Amygdala (tissue), 56 donors: ENCODE results near the gene HOXB2.
"Not testable (repeated sequence)": the region's sequence is repeated elsewhere in the genome, so short reads cannot be mapped to it uniquely, and the experiment has no call there.

Experiments
- DNase-seq, 56 donors: peaks; one replicate each; lab custom pipeline; 2025; lab: John Stamatoyannopoulos, UW

The HOXB2 gene

DNA sequence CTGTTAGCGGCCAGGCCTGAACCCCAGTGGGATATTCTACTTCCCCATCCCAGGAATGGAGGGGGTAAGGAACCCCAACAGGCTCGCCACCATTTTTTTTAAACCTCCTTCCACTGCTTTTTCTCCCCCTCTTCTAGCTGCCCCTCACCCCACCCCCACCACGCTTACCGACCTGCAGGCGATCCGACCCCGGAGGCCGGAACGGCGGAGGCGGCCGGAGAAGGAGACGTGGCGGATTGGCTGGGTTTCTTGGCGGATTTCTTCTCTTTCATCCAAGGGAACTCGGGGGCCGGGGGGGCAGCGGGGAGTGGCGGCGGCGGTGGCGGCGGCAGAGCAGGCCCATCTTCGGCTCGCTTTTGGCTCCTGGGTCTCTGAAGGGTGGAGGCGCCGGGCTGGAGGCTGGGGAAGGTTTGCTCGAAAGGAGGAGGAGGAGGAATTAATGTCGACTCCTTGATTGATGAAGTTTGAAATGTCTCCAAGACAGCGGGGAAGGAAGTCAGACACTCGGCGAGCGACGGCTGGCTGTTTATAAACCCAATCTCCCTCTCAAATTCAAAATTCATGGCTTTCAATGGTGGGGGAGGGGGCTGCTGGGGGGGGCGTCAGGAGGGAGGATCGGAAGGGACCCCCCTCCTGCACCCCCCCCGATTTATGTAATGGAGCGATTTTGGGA is 424 bp downstream of the HOXB2 start:
- DNase-seq: no peak

GRCh38 chr17:48543854-48544348 is 1.0 kb downstream of the HOXB2 start:
- no peak for DNase-seq

- no peak for DNase-seq
Observed at GRCh38 chr17:48543107-48543853, 1.6 kb downstream of the HOXB2 start.

DNA sequence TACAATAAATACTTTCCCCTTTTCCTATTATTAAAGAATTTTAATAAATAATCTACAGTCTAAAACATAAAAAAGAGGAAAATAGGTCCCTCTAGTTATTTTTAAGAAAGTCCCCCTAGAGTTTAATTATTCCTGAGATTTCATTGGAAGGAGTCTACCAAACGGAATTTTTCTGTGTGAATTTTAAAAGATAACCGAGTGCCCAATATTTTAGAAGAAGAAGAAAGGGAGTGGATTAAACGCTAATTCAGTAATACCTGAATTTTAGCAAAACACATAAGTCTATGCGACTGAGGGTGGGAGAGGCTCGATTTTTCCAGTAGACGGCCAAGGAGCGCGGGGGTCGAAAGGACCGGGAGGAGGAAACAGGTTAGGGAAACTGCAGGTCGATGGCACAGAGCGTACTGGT is 2.2 kb downstream of the HOXB2 start:
- no peak for DNase-seq

DNA sequence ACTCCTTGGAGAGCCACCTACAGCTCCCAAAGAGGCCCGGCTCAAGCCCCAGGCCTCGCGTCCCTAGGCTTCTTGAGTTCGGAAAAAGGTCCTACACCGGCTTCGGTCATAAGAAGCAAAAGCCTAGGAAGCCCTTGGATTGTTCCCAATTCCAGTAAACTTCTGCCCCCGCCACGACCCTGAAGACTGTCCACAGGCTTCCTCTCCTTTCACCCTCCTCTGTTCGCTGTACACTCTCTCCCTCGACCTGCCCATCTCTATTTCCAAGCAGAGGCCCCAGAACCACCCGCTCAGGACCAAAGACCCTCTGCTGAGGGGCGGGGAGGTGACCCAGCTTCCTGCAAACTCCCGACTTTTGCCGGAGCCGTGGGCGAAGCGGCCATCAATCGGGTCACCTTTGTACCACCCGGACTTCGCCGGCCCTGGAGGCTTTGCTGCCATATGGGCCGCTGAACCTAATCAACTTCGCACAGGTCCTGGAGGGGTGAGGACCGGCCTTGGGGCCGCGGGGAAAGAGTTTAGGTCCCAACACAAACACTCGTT is 2.7 kb downstream of the HOXB2 start:
- DNase-seq: no peak

GRCh38 chr17:48541577-48542113 is 3.3 kb downstream of the HOXB2 start:
- no peak for DNase-seq

GRCh38 chr17:48541036-48541576 is 3.8 kb downstream of the HOXB2 start:
- DNase-seq: no peak

GRCh38 chr17:48540213-48540612 is 4.7 kb downstream of the HOXB2 start:
- DNase-seq: no peak

DNA sequence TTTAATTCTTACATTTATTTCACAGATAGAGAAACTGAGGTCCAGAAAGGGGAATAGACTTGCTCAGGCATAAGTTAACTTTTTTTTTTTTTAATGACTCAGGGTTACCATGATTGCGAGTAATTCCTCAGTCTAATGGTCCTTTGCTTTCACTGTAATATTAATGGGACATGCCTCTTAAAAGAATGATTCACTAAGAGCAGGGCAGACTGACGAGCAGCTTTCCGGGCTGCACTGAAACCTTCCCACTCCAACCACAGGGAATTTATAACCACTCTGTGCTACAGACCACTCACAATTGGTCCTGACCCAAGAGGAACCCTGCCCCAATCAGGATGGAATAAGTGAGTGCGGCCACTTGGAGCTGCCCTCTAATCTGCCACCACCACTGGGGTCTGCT is 5.7 kb downstream of the HOXB2 start:
- DNase-seq: no peak

- DNase-seq: no peak
Observed at GRCh38 chr17:48537316-48537715, 7.6 kb downstream of the HOXB2 start.

GRCh38 chr17:48535793-48536559 is 8.9 kb downstream of the HOXB2 start:
- not testable (repeated sequence) for DNase-seq

- no peak for DNase-seq
Observed at GRCh38 chr17:48532261-48532660, 12.6 kb downstream of the HOXB2 start.

- DNase-seq: no peak
Observed at GRCh38 chr17:48530887-48531272, 14.0 kb downstream of the HOXB2 start, which contains the start of gene HOXB1. HOXB1 (minus strand) TSS chr17:48531011; CDS start chr17:48530904, 107 bp downstream.

DNA sequence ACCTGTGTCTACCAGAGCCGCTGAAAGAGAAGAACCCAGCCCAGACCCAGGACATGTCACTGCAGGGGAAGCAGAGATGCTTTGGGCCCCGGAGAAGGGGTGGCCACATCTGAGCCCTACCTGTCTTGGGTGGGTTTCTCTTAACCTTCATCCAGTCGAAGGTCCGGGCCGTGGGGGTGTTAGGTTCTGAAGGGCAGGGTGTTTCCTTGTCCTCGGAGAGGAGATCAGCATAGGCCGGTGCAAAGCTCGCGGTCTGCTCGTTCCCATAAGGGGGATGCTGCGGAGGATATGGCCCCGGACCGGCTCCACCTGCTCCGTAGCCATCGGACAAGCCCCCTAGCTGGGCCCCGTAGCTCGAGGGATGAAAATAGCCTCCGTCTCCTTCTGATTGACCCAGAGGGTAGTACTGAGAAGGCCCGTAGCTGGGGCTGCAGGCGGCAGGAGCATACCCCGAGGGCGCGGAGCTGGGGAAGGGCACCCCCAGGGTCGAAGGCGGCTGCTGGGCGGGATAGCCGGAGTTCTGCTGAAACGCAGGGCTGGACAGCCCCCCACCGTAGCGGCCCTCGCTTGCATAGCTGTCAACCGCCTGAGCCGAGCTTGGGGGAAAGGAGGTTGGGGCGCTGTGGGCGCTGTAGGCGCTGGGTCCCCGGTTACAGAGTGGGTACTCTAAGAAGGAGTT is 14.6 kb downstream of the HOXB2 start:
- DNase-seq: no peak

- no peak for DNase-seq
Observed at GRCh38 chr17:48529683-48530009, 15.3 kb downstream of the HOXB2 start.

- no peak for DNase-seq
Observed at GRCh38 chr17:48528936-48529682, 15.8 kb downstream of the HOXB2 start.

DNA sequence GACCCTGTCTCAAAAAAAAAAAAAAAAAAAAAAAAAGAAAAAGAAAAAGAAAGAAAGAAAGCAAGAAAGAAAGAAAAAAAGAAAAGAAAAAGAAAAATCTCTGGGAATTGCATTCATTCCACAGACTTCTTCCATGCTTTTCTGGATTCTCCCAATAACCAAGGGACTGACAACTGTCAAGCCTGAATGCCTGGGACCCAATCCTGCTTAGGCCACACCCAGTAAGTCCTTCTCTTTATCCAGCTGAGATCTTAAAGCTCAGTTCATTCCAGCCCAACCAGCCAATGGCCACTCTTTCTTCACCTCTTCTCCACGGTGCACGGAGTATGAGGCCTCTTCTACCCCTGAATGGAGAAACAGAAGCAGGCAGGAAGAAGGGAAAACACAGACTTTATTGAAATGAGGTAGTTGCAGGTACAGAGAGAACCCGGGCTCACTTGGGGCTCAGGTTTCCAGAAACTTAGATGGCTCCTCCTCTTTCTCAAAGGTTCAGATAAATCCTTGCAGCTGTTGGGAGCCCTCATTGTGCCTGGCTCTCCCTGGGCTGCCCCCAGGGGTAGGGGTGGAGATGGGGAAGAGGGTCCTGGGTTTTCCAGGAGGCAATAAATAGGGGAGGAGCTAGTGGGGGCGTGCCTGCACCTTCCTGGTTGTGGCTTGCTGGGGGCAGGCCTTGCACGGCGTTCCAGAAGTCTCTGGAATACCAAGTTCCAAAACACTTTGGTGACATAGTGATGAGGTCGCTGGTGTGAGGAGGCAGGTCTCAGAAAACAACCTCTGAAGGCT is 16.6 kb downstream of the HOXB2 start:
- no peak for DNase-seq

DNA sequence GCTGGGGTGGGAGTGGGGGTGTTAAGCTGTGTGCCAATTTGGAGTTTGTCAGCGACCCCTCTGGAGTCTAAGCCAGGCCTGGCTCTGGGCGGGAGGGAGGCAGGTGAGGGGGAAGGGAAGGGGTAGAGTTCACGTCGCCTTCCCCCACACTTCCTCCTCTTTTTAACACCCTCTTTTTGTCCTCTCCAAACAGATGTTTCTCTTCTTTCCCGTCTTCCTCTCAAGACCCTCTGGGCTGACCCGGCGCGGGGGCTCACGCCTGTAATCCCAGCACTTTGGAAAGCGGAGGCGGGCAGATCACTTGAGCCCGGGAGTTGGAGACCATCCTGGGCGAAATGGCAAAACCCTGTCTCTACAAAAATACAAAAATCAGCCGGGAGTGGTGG is 17.4 kb downstream of the HOXB2 start:
- DNase-seq: no peak
